HFFc6 (cell line): Measurements from ENCODE around the gene DCHS1. TPM values are rescaled to one million over a fixed set of nuclear protein-coding genes. Genes with fewer than 3 reads are reported as not detected.
A peak's percentile ranks its signal among the peaks of the same experiment; 100 is the strongest.

Experiments
- DNase-seq: peaks from one replicate; pipeline ENCODE4 v3.0.0-alpha.2; 2018
- H3K27ac Mint-ChIP-seq: 2 replicates; pipeline ENCODE4 v1.8.0; 2020; ENCODE audit warnings: mild to moderate bottlenecking, mixed read lengths
- H3K27me3 Mint-ChIP-seq: 2 replicates; pipeline ENCODE4 v1.8.0; 2021; ENCODE audit warnings: mild to moderate bottlenecking, moderate library complexity, mixed read lengths; ENCODE audit not compliant: insufficient read depth
- H3K36me3 Mint-ChIP-seq: 2 replicates; pipeline ENCODE4 v1.8.0; 2021; ENCODE audit warnings: low read depth, mixed read lengths
- H3K4me1 Mint-ChIP-seq: 2 replicates; pipeline ENCODE4 v1.8.0; 2020; ENCODE audit warnings: low read depth, mixed read lengths
- H3K4me3 Mint-ChIP-seq: 2 replicates; pipeline ENCODE4 v1.8.0; 2020; ENCODE audit warnings: mild to moderate bottlenecking, moderate library complexity, mixed read lengths
- H3K9me3 Mint-ChIP-seq: 2 replicates; pipeline ENCODE4 v1.8.0; 2020; ENCODE audit warnings: mild to moderate bottlenecking, mixed read lengths
- total RNA-seq, 6 experiments: library from RNA; stranded (reverse); fragmentation: NEBNext Ultra II Directional; extraction: Animal tissue kit (Norgen Biotek cat#: 25700); gene quantifications; 2 replicates in 1 of 6; 3 replicates in 5 of 6; pipeline ENCODE4 v1.2.3, GENCODE V29; 2021
- TF ChIP-seq, protein P1 (sequence below): fragments of 200-600 bp; sonication (generic); IDR thresholded peaks from 2 replicates; pipeline ENCODE4 v1.5.0; 2021; ENCODE audit warnings: antibody characterized with exemption, mild to moderate bottlenecking

The DCHS1 gene
- total RNA-seq, 6 experiments from 2014 or later = 1.4 to 2.8 (median 2.3) TPM

DNA sequence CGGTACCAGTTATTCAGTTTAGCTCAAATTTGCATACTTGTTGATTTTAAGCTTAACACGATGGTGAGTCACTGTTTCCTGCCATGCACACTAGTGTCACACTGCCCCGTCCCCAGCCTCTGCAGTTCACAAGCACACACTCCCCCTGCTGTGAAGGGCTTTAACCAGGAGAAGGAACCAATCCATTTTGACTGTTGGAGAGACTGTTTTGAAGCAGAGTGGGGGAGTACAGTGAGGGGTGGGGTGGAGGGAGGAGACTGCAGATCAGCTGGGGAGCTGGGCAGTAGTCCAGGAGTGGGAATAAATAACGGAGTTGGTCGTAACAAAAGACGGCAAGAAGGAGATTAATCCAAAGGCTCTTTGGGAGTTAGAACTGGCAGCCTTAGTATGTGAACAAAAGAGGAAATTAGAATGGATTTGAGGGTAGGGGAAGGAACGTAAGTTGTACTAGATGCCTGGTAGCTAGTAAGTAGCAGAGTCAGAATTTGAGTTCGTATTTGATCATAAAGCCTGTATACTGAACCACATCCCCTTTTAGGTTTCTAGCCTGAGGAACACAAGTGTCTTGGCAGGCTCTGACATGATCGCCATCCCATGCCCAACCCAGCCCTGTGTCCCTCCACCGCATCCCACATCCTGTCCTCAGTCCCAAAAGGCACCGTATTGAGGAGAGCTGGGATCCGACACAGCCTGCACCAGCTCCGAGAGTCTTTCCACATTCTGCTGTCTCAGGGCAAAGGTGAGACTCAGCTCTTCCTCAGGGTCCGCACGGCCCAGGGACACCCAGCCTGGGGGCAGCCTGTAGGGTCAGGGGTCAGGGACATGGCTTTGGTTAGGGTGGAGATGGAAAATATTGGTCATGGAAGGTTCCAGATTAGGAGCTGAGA lies 37.2 kb downstream of the DCHS1 start:
- Mint-ChIP-seq H3K9me3 (no peaks in the 10 kb centered on the region), H3K4me3 (no peak overlapping the region), H3K36me3 (peaks cover 15% of the 10 kb centered on the region), H3K4me1 (no peaks in the 10 kb centered on the region; the same call in 1 of the 2 replicates), H3K27me3 (no peaks in the 10 kb centered on the region), H3K27ac (no peak overlapping the region)
- TF ChIP-seq, protein P1, sequence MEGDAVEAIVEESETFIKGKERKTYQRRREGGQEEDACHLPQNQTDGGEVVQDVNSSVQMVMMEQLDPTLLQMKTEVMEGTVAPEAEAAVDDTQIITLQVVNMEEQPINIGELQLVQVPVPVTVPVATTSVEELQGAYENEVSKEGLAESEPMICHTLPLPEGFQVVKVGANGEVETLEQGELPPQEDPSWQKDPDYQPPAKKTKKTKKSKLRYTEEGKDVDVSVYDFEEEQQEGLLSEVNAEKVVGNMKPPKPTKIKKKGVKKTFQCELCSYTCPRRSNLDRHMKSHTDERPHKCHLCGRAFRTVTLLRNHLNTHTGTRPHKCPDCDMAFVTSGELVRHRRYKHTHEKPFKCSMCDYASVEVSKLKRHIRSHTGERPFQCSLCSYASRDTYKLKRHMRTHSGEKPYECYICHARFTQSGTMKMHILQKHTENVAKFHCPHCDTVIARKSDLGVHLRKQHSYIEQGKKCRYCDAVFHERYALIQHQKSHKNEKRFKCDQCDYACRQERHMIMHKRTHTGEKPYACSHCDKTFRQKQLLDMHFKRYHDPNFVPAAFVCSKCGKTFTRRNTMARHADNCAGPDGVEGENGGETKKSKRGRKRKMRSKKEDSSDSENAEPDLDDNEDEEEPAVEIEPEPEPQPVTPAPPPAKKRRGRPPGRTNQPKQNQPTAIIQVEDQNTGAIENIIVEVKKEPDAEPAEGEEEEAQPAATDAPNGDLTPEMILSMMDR = peak; percentile 29
- DNase-seq = peak; percentile 71

DNA sequence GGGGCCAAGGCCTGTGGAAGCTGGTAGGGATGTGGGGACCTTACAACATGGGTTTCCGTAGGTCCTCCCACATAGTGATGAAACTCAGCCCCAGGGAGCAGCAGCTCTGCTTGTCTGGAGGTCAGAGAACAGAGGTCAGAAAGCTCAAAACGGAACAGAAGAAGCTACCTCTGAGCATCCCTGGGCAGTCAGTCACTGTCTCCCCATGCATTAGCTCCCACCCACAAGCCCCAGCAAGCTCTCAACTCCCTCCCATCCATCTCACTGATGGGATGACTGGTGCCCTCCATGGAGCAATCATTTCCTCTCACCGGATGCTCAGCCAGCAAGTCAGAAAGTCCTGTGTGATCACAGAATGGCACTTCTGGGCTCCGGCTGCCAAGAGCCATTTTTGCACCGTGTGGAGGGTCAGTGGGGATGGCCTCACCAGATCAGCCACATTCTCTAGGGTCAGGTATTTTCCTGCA lies 38.3 kb downstream of the DCHS1 start:
- DNase-seq = no peak
- H3K36me3 Mint-ChIP-seq = peaks cover 15% of the 10 kb centered on the region
- no peaks in the 10 kb centered on the region; the same call in 1 of the 2 replicates for H3K4me1 Mint-ChIP-seq
- H3K9me3 Mint-ChIP-seq = no peaks in the 10 kb centered on the region
- no peak overlapping the region; the same call in 1 of the 2 replicates for H3K4me3 Mint-ChIP-seq
- H3K27ac Mint-ChIP-seq = no peak overlapping the region
- TF ChIP-seq, protein P1 = no peak
- no peaks in the 10 kb centered on the region for H3K27me3 Mint-ChIP-seq

DNA sequence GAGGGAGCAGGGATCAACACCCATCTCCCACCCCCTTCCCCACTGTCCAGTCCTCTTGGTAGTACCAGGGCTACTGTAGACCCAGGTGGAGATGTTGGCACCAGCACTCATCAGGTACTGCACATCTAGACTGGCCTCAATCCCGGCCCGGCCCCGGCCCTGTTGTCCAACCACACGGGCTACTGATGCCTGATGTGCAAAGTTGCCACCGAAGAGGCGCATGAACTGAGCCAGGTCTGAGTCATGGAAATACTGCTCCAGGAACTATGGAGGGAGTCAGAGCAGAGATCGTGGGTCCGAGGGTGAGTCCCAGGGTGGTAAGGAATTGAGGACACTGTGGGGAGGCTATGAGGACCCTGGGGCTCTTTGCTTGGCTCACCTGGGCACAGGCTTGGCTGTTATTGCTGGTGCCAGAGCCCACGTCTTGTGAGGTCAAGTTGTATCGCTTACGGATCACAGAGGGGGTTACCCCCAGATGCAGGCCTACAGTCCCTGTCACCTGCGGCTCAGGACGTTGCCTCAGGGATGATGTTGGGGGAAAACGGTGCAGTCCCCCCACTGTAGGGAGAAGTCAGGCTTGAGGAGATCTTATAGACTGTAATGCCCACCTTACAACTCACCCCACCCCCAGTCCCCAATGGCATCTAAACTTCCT lies 38.9 kb downstream of the DCHS1 start:
- H3K27ac Mint-ChIP-seq = peak overlapping the region; percentile 75; the same call in 1 of the 2 replicates
- no peak for DNase-seq
- H3K36me3 Mint-ChIP-seq = peaks cover 15% of the 10 kb centered on the region
- H3K4me1 Mint-ChIP-seq = no peaks in the 10 kb centered on the region; the same call in 1 of the 2 replicates
- no peak overlapping the region for H3K4me3 Mint-ChIP-seq
- no peaks in the 10 kb centered on the region for H3K27me3 Mint-ChIP-seq
- TF ChIP-seq, protein P1 = no peak
- H3K9me3 Mint-ChIP-seq = no peaks in the 10 kb centered on the region

DNA sequence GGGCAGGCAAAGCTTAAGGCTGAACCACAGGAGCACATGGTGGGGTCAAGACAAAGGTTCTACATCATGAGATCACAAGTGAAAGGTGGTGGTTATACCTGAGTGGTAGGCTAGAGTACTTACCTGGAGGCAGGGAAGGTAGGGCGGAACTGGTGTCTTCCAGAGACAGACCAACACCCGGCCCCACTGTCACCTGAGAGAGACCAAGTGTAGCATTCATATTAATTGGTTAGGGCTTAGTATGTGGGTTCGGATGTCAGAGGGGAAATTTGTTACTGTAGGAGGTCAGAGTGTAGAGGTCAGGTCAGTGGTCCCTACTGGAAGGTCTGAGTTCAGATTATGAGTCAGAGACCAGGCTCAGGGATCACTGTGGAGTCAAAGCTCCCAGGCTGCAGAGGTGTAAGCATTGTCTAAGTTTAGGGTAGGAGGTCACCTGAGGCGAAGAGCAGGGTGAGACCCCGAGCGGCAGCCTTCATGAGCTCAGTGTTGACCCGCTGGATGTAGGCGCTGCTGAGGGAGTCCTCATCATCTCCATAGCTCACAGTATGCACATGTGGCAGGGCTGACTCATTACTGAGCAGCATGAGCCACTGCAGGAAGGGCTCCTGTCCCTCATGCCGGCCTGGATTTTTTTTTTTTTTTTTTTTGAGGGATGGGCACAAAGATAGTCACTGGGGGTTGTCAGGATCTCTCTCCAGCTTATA lies 39.6 kb downstream of the DCHS1 start:
- peaks cover 21% of the 10 kb centered on the region for H3K36me3 Mint-ChIP-seq
- peaks cover under 1% of the 10 kb centered on the region; the same call in 1 of the 2 replicates for H3K27me3 Mint-ChIP-seq
- 0 out of 2 replicates have a peak overlapping the region, but pooled peaks have one; percentile 23 for H3K4me3 Mint-ChIP-seq
- H3K27ac Mint-ChIP-seq = peak overlapping the region; percentile 75; the same call in 1 of the 2 replicates
- H3K9me3 Mint-ChIP-seq = no peaks in the 10 kb centered on the region
- H3K4me1 Mint-ChIP-seq = peaks cover 5% of the 10 kb centered on the region
- DNase-seq = peak; percentile 53
- TF ChIP-seq, protein P1 = no peak

DNA sequence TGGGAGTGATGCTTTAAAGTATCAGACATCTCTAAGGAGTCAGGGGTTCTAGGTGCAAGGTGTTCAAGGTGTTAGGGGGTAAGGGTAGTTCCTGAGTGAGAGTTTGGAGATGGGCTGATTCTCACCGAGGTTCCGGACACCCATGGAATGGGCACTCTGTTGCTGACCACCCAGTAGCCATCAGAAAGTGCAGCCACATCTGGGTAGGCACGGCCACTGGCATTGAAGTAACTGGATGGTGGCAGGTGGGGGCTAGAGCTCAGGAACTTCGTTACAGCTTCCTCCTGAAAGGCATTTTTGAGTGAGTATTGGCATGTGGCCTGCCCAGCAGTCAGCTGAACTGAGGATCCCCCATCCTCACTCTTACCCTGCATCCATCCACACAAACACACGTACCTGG lies 40.6 kb downstream of the DCHS1 start:
- Mint-ChIP-seq H3K27me3 (peaks cover 2% of the 10 kb centered on the region; the same call in 1 of the 2 replicates), H3K27ac (no peak overlapping the region), H3K36me3 (peaks cover 31% of the 10 kb centered on the region), H3K4me1 (peaks cover 15% of the 10 kb centered on the region), H3K4me3 (no peak overlapping the region), H3K9me3 (no peaks in the 10 kb centered on the region)
- TF ChIP-seq, protein P1 = no peak
- no peak for DNase-seq
